Measurements from ENCODE around the gene CCDC85C.

CCDC85C gene

GRCh38 chr14:99602054-99602787 lies 1.8 kb downstream of the CCDC85C start:
- H3K27ac ChIP-seq = peak overlapping the region; percentile 95
- CTCF ChIA-PET = interaction anchor here (0.7 to 1.8 kb wide), 3 partner anchors 22 to 68 kb away, joined by 3 to 7 read pairs (median 5); no protein-coding TSS in a partner anchor
- DNase-seq (ENCODE audit: low spot score) = no peak
- POLR2A ChIA-PET (ENCODE audit: low non-redundant PET) = interaction anchor here (0.8 kb wide), 1 partner anchor 38 kb away, joined by 4 read pairs; no protein-coding TSS in a partner anchor
- TF ChIP-seq CTCF (conservative IDR thresholded peaks at IDR 0.05; ENCODE audit: low read depth) = no peak

- H3K27ac ChIP-seq = peak overlapping the region; percentile 95
- no peak for DNase-seq (ENCODE audit: low spot score)
- CTCF ChIA-PET = interaction anchor here (0.6 to 1.8 kb wide), 6 partner anchors 21 to 67 kb away, joined by 3 to 7 read pairs (median 4); no protein-coding TSS in a partner anchor
- POLR2A ChIA-PET (ENCODE audit: low non-redundant PET) = interaction anchor here (0.8 kb wide), 1 partner anchor 39 kb away, joined by 4 read pairs; no protein-coding TSS in a partner anchor
- TF ChIP-seq CTCF (conservative IDR thresholded peaks at IDR 0.05; ENCODE audit: low read depth) = no peak
These were observed 2.6 kb downstream of the CCDC85C start for GRCh38 chr14:99601361-99601831.

GRCh38 chr14:99600232-99600888 lies 3.6 kb downstream of the CCDC85C start:
- no peak for DNase-seq (ENCODE audit: low spot score)
- ChIA-PET POLR2A (ENCODE audit: low non-redundant PET) (no interaction called here), CTCF (no interaction called here)
- peak overlapping the region; percentile 95; the same call in 1 of the 2 replicates for H3K27ac ChIP-seq
- no peak for TF ChIP-seq CTCF (conservative IDR thresholded peaks at IDR 0.05; ENCODE audit: low read depth)

- CTCF ChIA-PET = no interaction called here
- peak overlapping the region; percentile 1; the same call in 1 of the 2 replicates for H3K27ac ChIP-seq
- no peak for TF ChIP-seq CTCF (conservative IDR thresholded peaks at IDR 0.05; ENCODE audit: low read depth)
- DNase-seq (ENCODE audit: low spot score) = no peak
- POLR2A ChIA-PET (ENCODE audit: low non-redundant PET) = no interaction called here
These were observed 4.6 kb downstream of the CCDC85C start for GRCh38 chr14:99599393-99599792.

GRCh38 chr14:99598774-99599173 lies 5.2 kb downstream of the CCDC85C start:
- ChIA-PET CTCF (no interaction called here), POLR2A (ENCODE audit: low non-redundant PET) (no interaction called here)

More at GRCh38 chr14:99598774-99599173, 5.2 kb downstream of the CCDC85C start:
- peak overlapping the region; percentile 57; the same call in 1 of the 2 replicates for H3K27ac ChIP-seq
- DNase-seq (ENCODE audit: low spot score) = no peak
- TF ChIP-seq CTCF (conservative IDR thresholded peaks at IDR 0.05; ENCODE audit: low read depth) = no peak

All from RWPE1 (cell line).